HG02623 (cell line): ENCODE data around the gene TBX1.

ENCODE experiments used
- ATAC-seq: cut with Tn5 transposase; IDR thresholded peaks from one replicate; pipeline ENCODE4 v1.9.1; 2021; ENCODE audit warnings: moderate library complexity; ENCODE audit not compliant: unreplicated experiment

Gene TBX1

GRCh38 chr22:19798003-19798665 lies 37.6 kb downstream of the TBX1 start:
- no peak for ATAC-seq

GRCh38 chr22:19798891-19799293 lies 38.3 kb downstream of the TBX1 start:
- no peak for ATAC-seq

GRCh38 chr22:19799322-19800190 lies 39.0 kb downstream of the TBX1 start:
- ATAC-seq, result no peak

GRCh38 chr22:19800306-19800705 lies 39.7 kb downstream of the TBX1 start:
- no peak for ATAC-seq

GRCh38 chr22:19800761-19801244 lies 40.2 kb downstream of the TBX1 start:
- ATAC-seq, result no peak

GRCh38 chr22:19801340-19802000 lies 40.9 kb downstream of the TBX1 start:
- ATAC-seq, result no peak

- no peak for ATAC-seq
Observed at GRCh38 chr22:19802001-19802893, 41.7 kb downstream of the TBX1 start.

GRCh38 chr22:19802894-19803735 lies 42.5 kb downstream of the TBX1 start:
- no peak for ATAC-seq

GRCh38 chr22:19803736-19804267 lies 43.2 kb downstream of the TBX1 start:
- ATAC-seq, result no peak

- ATAC-seq, result no peak
Observed at GRCh38 chr22:19805821-19806212, 45.2 kb downstream of the TBX1 start.

- no peak for ATAC-seq
Observed at GRCh38 chr22:19806213-19807160, 45.9 kb downstream of the TBX1 start.

- no peak for ATAC-seq
Observed at GRCh38 chr22:19807161-19807913, 46.8 kb downstream of the TBX1 start.

GRCh38 chr22:19807914-19808872 lies 47.6 kb downstream of the TBX1 start:
- ATAC-seq, result no peak

GRCh38 chr22:19808873-19809478 lies 48.4 kb downstream of the TBX1 start:
- no peak for ATAC-seq

- ATAC-seq, result no peak
Observed at GRCh38 chr22:19809741-19810140, 49.2 kb downstream of the TBX1 start.
